ENCODE results near the gene SULT1C3.

GRCh38 chr2:108278631-108279030, 38.9 kb downstream of the SULT1C3 start:
- TF ChIP-seq BHLHE40 (IDR thresholded peaks at IDR 0.05; ENCODE audit: borderline replicate concordance): no peak
- TF ChIP-seq FOXK2 (IDR thresholded peaks at IDR 0.05): no peak
- no peak for TF ChIP-seq NFRKB (IDR thresholded peaks at IDR 0.05)
- TF ChIP-seq HDGF (IDR thresholded peaks at IDR 0.05; ENCODE audit: borderline replicate concordance): no peak
- no peak for TF ChIP-seq ARNT (IDR thresholded peaks at IDR 0.05)
- TF ChIP-seq FOXM1 (IDR thresholded peaks at IDR 0.05; ENCODE audit: borderline replicate concordance): no peak
- no peak for TF ChIP-seq ELF4 (IDR thresholded peaks at IDR 0.05)
- no peak for TF ChIP-seq SP1 (IDR thresholded peaks at IDR 0.05)

All from HEK293T (cell line).